LNCAP (cell line): Measurements from ENCODE around the gene HSPB1.

Experiments used
- TF ChIP-seq, protein P1 (sequence below): fragments of 450-650 bp; IDR thresholded peaks from 2 replicates; pipeline ENCODE4 v1.5.1; 2017; ENCODE audit warnings: mild to moderate bottlenecking

Gene HSPB1

DNA sequence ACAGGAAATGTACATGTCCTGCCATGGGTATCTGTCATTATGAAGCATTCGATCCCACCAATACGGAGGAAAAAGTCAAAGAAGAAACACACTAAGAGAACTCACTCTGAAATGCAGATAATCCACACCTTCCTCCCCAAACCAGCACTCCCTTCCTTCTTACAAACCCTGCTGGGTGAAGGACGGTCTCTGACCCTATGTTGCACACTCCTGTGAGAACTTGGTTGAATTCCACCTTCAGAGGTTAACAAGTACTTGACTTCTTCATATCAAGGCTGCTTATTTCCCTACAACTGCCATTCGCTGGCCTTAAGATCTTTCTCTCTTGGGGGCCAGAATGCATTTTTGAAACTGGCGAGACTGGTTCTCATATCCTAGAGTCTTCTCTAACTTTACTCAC, 39.7 kb downstream of the HSPB1 start:
- TF ChIP-seq, protein P1, sequence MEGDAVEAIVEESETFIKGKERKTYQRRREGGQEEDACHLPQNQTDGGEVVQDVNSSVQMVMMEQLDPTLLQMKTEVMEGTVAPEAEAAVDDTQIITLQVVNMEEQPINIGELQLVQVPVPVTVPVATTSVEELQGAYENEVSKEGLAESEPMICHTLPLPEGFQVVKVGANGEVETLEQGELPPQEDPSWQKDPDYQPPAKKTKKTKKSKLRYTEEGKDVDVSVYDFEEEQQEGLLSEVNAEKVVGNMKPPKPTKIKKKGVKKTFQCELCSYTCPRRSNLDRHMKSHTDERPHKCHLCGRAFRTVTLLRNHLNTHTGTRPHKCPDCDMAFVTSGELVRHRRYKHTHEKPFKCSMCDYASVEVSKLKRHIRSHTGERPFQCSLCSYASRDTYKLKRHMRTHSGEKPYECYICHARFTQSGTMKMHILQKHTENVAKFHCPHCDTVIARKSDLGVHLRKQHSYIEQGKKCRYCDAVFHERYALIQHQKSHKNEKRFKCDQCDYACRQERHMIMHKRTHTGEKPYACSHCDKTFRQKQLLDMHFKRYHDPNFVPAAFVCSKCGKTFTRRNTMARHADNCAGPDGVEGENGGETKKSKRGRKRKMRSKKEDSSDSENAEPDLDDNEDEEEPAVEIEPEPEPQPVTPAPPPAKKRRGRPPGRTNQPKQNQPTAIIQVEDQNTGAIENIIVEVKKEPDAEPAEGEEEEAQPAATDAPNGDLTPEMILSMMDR, result no peak

DNA sequence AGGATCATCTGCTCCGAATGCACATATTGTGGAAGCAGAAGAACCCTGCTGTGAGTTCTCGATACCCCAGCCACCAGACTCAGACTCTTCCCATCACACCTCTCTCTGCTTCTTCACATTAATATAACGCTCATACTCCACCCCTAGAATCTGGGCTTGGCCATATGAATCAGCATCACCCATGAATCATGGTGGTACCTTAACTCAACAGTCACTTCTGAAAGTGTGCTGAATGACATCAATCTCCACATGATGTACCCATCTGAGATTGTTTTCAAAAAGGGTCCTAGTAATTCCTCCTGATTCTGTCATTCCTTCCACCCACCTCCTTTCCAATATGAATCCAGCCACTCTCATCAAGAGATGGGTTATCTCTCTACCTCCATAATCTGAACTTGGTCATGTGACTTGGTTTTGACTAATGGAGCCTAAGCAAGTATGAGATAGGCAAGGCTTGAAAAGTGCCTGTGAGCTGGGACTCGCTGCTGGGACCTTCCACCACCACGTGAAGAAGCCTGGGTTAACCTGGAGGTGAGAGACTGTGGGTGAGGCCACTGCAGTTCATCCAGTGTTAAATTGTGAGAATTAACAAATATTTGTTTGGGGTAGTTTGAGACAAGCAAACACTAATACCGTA, 40.9 kb downstream of the HSPB1 start:
- TF ChIP-seq, protein P1, result no peak

DNA sequence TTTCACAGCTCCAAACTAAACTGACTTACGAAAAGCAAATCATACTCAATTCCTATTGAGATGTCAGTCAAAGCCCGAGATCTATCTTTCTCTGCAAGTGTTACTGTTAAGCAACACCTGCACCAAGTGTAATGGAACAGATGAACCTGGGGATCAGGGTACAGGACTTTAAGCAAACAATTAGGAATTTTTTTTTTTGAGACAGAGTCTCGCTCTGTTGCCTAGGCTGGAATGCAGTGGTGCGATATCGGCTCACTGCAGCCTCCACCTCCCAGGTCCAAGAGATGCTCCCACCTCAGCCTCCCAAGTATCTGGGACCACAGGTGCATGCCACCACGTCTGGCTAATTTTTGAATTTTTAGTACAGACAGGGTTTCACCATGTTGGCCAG, 41.5 kb downstream of the HSPB1 start:
- TF ChIP-seq, protein P1, result no peak

DNA sequence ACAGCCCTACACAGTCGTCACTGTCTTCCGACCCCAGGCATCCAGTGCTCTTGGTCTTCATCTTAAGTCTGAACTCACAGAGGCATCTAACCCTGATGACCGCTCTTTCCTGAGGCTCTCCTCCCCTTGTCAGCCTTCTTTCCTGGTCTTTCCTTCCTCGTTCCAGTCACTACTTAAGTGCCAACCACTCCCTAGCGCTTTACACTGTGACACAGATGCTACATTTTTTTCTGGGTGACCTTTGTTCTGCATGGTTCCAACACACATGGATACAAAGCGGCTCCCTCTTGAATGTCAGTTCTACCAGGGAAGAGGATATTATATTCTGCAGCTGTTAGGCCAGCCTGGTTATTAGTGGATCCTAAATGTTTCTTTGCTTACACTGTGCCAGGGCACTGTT, 43.6 kb downstream of the HSPB1 start:
- TF ChIP-seq, protein P1, result no peak

DNA sequence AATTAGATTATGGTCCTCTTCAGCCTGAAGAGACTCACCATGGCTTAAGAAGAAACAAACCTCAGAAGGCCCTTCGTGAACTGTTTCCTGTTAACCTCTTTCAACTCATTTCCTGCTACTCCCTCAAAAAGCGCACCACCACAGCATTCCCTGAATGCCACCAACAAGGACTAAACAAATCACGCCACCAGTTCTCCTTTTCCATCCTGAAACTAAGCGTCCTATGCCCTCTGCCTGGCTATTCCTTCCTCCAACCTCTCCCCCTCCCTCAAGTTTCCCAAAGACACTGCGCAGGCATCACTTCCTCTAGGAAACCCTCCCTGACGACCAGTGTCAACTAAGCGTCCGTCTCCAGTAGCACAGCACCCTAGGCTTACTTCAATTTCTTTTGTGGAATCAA, 44.3 kb downstream of the HSPB1 start:
- TF ChIP-seq, protein P1, result no peak

DNA sequence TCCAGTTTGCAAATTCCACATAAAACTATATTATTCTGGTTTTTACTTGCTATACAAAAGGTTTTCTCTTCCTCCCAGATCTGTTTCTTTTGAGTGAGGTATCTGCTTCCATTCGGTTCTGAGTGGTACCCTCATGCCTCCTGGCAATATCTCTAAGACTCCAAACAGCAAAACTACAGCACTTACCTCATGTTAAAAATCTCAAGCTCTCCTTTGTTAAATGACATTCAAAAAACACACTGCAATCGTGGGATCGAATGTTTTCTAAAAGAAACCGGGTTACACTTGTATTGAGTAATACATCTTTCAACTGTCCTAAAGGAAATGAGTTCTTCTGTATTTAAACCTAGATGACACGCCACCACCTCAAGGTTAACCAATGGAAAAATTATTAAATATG, 45.2 kb downstream of the HSPB1 start:
- TF ChIP-seq, protein P1, result no peak

DNA sequence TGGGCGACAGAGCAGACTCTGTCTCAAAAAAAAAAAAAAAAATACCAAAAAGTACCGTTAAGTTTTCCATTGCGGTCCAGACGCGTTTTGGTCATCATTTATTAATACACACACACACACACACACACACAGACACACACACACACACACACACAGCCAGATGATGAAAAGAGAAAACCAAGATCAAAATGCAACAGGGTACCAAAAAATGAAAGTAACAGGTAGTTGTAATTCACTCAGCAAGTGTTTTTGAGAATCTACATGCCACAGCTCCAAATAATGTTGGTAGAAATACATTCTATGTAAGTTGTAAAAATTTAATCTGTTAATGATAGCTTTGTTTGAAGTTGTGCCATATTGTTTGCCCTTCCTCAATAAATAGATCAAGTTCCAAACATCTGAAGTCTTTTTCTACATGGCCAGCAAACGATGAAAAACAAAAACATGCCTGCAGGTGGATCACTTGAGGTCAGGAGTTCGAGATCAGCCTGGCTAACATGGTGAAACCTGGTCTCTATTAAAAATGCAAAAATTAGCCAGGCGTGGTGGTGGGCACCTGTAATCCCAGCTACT, 46.9 kb downstream of the HSPB1 start:
- TF ChIP-seq, protein P1, result no peak

DNA sequence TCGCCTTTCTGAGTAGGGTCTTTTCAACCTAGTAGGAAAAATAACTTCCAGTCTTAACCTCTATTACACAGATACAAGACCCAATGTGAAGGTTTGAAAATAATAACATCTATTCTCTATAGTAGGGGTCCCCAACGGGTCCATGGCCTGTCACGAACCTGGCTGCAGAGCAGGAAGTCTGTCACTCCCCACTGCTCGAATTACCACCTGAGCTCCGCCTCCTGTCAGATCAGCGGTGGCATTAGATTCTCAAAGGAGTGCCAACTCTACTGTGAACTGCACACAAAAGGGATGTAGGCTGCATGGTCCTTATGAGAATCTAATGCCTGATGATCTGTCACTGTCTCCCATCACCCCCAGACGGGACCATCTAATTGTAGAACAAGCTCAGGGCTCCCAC, 48.9 kb downstream of the HSPB1 start:
- TF ChIP-seq, protein P1, result no peak
